Progenitor cell of endocrine pancreas (in vitro differentiated cells): ENCODE measurements around the gene POGZ. TPM values are rescaled to one million over a fixed set of nuclear protein-coding genes. Genes with fewer than 3 reads are reported as not detected.
"Not testable (repeated sequence)": the region's sequence is repeated elsewhere in the genome, so short reads cannot be mapped to it uniquely, and the experiment has no call there.

Experiments used
- DNase-seq: peaks from one replicate; pipeline ENCODE4 v3.0.0; 2021; ENCODE audit warnings: low spot score; ENCODE audit not compliant: unreplicated experiment
- H3K27ac Mint-ChIP-seq: 2 replicates; pipeline ENCODE4 v1.8.0; 2021; ENCODE audit warnings: mild to moderate bottlenecking, moderate library complexity, mixed read lengths
- H3K27me3 Mint-ChIP-seq: 2 replicates; pipeline ENCODE4 v1.8.0; 2021; ENCODE audit warnings: mixed read lengths
- H3K36me3 Mint-ChIP-seq: 2 replicates; pipeline ENCODE4 v1.8.0; 2022; ENCODE audit warnings: mixed read lengths; ENCODE audit not compliant: insufficient read depth
- H3K4me1 Mint-ChIP-seq: 2 replicates; pipeline ENCODE4 v1.8.0; 2021; ENCODE audit warnings: low read depth, mixed read lengths
- H3K4me3 Mint-ChIP-seq: 2 replicates; pipeline ENCODE4 v1.8.0; 2021; ENCODE audit warnings: low read depth, mild to moderate bottlenecking, moderate library complexity, mixed read lengths
- H3K9me3 Mint-ChIP-seq: 2 replicates; pipeline ENCODE4 v1.8.0; 2021; ENCODE audit warnings: low read depth, mixed read lengths
- total RNA-seq: library from RNA; stranded (reverse); gene quantifications from 2 replicates; pipeline ENCODE4 v1.2.1, GENCODE V29; 2021
- TF ChIP-seq, protein P1 (sequence below): fragments of 200-600 bp; sonication (generic); IDR thresholded peaks from one replicate; pipeline ENCODE4 v1.5.0; 2021; ENCODE audit warnings: antibody characterized with exemption, mild to moderate bottlenecking; ENCODE audit not compliant: unreplicated experiment

Gene POGZ
- total RNA-seq, 1 donor from 2014 or later: 188 TPM

DNA sequence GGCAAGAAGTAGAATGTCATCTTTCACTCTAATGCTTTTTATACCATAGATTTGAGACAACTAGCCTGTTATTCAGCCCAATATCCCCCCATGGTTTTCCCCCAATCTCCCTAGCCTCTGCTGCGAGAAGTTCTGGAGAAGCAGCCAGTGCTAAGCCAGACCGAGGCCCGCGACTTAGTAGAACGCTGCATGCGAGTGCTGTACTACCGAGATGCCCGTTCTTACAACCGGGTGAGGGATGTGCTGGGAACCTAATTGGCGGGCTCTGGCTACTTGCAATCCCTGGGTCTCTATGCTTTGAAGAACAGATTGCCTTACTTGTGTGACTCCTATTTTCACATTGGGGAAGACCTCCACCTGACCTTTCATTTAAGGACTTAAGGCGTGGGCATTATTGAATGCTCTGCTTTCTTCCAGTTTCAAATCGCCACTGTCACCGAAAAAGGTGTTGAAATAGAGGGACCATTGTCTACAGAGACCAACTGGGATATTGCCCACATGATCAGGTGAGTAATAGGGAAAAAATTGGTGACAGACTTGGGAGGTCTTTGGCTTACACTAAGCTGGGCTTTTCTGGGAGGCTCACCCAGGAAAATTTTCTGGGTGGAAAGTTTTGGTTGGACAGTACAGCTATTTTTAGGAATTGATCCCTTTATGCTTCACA, 58.0 kb downstream of the POGZ start:
- peaks cover 13% of the 10 kb centered on the region for H3K4me1 Mint-ChIP-seq

DNA sequence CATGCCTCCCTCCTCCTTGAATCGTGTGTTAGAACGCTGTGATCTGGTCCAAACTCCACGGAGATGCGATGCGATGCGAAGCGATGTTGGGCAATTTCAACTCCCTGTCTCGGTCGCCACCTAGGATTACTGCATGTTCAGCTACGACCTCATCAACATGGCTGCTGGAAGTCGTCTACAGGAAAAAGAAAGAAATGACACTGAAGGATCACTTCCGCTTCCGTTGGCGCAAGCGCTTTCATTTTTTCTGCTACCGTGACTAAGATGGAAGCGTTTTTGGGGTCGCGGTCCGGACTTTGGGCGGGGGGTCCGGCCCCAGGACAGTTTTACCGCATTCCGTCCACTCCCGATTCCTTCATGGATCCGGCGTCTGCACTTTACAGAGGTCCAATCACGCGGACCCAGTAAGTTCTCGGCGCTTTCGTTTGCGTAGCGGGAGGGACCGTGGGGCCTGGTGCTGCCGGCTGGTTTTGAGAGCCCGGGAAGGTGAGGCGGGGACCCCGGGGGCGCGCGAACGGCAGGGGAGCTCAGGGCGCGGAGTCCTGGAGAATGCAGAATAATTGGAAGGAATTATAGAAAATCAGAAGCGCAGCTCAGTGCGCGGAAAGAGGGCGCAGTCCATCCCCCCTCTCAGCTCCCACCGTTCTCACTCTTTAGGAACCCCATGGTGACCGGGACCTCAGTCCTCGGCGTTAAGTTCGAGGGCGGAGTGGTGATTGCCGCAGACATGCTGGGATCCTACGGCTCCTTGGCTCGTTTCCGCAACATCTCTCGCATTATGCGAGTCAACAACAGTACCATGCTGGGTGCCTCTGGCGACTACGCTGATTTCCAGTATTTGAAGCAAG, 59.7 kb downstream of the POGZ start, which contains the start of gene PSMB4:
Gene PSMB4, plus strand, starts transcription at position 250 of the 848 bp plus-strand sequence. Its CDS starts 15 bp downstream, at position 265.
- Mint-ChIP-seq H3K27me3 (no peaks in the 10 kb centered on the region), H3K27ac (peak within 1 kb of the TSS; percentile 99), H3K9me3 (no peaks in the 10 kb centered on the region), H3K4me1 (peaks cover 13% of the 10 kb centered on the region), H3K36me3 (peaks cover 8% of the 10 kb centered on the region), H3K4me3 (peak within 1 kb of the TSS; percentile 85)
- TF ChIP-seq, protein P1, sequence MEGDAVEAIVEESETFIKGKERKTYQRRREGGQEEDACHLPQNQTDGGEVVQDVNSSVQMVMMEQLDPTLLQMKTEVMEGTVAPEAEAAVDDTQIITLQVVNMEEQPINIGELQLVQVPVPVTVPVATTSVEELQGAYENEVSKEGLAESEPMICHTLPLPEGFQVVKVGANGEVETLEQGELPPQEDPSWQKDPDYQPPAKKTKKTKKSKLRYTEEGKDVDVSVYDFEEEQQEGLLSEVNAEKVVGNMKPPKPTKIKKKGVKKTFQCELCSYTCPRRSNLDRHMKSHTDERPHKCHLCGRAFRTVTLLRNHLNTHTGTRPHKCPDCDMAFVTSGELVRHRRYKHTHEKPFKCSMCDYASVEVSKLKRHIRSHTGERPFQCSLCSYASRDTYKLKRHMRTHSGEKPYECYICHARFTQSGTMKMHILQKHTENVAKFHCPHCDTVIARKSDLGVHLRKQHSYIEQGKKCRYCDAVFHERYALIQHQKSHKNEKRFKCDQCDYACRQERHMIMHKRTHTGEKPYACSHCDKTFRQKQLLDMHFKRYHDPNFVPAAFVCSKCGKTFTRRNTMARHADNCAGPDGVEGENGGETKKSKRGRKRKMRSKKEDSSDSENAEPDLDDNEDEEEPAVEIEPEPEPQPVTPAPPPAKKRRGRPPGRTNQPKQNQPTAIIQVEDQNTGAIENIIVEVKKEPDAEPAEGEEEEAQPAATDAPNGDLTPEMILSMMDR: peak; percentile 28
- DNase-seq: peak; percentile 32

More for the DNA sequence above, 58.0 kb downstream of the POGZ start:
- no peaks in the 10 kb centered on the region for H3K27me3 Mint-ChIP-seq
- TF ChIP-seq, protein P1: no peak
- peak overlapping the region; percentile 56 for H3K27ac Mint-ChIP-seq
- no peak for DNase-seq
- peak overlapping the region; percentile 85 for H3K4me3 Mint-ChIP-seq
- no peaks in the 10 kb centered on the region for H3K9me3 Mint-ChIP-seq
- peaks cover 12% of the 10 kb centered on the region for H3K36me3 Mint-ChIP-seq

DNA sequence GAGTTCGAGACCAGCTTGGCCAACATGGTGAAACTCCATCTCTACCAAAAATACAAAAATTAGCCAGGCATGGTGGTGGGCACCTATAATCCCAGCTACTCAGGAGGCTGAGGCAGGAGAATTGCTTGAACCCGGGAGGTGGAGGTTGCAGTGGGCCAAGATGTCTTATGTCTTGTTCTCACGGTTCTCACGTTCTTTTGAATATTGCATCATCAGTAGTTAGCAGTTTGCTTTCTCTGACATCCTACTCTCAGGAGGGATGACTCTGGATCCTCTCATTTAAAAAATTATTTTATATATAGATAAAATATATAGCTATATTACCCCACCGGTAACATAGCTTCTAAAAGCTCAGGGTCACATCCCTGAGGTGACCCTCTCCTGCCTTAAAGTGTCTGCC, 63.0 kb downstream of the POGZ start:
- H3K36me3 Mint-ChIP-seq, DNase-seq, H3K4me3 Mint-ChIP-seq, H3K27ac Mint-ChIP-seq, H3K27me3 Mint-ChIP-seq, H3K9me3 Mint-ChIP-seq: not testable (repeated sequence)
- peaks cover 12% of the 10 kb centered on the region for H3K4me1 Mint-ChIP-seq

DNA sequence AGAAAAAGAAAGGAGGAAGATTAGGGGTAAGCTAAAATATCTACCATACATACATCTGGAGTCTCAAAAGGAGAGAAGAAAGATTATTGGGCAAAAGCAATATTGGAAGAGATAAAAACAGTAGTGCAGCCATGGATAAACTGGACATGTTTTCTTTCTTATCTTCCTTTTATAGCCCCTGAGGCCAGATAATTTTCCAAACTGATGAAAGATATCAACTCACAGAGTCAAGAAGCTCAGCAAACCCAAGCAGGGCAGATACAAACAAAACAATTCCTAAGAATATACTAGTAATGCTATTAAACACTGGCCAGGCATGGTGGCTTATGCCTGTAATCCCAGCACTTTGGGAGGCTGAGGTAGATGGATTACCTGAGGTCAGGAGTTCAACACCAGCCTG, 65.7 kb downstream of the POGZ start:
- DNase-seq: no peak
- TF ChIP-seq, protein P1: no peak
- Mint-ChIP-seq H3K27me3 (no peaks in the 10 kb centered on the region), H3K36me3 (no peaks in the 10 kb centered on the region), H3K4me1 (no peaks in the 10 kb centered on the region), H3K4me3 (no peak overlapping the region), H3K9me3 (no peaks in the 10 kb centered on the region), H3K27ac (no peak overlapping the region)

DNA sequence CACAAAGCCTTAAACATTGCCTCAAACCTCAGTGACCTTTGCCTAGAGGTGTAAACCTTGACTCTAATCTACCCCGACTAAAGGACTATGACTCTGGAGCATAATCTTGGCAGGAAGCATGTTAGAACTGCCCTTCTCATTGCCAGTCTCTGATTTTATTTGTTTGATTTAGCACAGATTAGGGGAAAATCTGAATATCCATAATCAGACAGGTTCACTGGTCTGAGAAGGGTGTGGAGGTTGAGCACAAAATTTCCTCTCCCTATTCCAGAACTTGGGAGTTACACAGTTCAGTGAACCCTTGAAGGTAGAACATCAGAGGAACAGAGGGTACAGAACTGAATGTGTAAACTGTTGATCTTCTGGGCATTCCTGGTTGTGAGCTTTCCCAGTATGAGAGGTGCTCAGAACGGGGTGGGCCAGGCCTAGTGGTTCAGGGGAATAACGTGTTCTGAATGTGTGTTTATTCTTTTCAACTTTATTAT, 68.2 kb downstream of the POGZ start:
- H3K27ac Mint-ChIP-seq: no peak overlapping the region
- H3K27me3 Mint-ChIP-seq: no peaks in the 10 kb centered on the region
- no peaks in the 10 kb centered on the region for H3K9me3 Mint-ChIP-seq
- DNase-seq: no peak
- no peaks in the 10 kb centered on the region for H3K4me1 Mint-ChIP-seq
- TF ChIP-seq, protein P1: no peak
- H3K36me3 Mint-ChIP-seq: no peaks in the 10 kb centered on the region
- no peak overlapping the region for H3K4me3 Mint-ChIP-seq

DNA sequence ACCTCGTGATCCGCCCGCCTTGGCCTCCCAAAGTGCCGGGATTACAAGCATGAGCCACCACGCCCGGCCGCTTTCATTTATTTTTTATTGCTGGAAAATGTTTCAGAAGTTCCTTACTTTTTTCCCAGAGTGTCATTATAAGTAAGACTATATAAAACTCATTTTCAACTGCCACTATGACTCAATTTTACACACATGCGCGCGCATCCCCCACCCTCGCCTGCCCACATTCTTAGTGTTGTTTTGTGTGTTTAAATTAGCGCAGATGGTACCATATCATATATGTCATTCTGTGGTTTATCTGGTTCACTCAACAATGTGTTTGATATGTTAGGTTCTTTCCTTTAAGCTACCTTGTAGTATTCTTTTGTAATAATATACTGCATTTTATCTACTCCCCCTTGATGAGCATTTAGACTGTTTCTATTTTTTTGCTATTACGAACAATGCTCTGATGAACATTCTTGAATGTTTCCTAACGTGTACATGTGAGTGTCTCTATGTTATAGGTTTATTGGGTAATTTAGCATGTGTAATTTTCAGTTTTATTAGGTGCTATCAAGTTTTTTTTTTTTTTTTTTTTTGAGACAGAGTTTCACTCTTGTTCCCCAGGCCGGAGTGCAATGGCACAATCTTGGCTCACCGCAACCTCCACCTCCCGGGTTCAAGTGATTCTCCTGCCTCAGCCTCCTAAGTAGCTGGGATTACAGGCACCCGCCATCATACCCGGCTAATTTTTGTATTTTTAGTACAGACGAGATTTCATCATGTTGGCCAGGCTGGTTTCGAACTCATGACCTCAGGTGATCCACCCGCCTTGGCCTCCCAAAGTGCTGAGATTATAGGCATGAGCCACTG, 68.8 kb downstream of the POGZ start:
- H3K27me3 Mint-ChIP-seq, H3K27ac Mint-ChIP-seq, H3K36me3 Mint-ChIP-seq, H3K4me3 Mint-ChIP-seq, H3K9me3 Mint-ChIP-seq, H3K4me1 Mint-ChIP-seq, DNase-seq: not testable (repeated sequence)
